Tibial nerve (tissue), 4 donors: Measurements from ENCODE around the gene MRPS2. TPM values are rescaled to one million over a fixed set of nuclear protein-coding genes. Genes with fewer than 3 reads are reported as not detected.

ENCODE experiments used
- DNase-seq, 2 donors: peaks; one replicate each; pipeline ENCODE4 v3.0.0-alpha.2; 2019; ENCODE audit warnings: low spot score in 2 of 2
- H3K27ac ChIP-seq, 4 donors: fragments of 200-600 bp; sonication (generic) in 3 of 4; one replicate each; pipeline ENCODE4 v1.5.1; 2017 to 2019; ENCODE audit warnings: mild to moderate bottlenecking in 1 of 4
- H3K27me3 ChIP-seq, 2 donors: fragments of 200-600 bp; sonication (generic) in 1 of 2; one replicate each; pipeline versions ENCODE4 v1.5.1 to v1.6.0; 2017 to 2019
- H3K36me3 ChIP-seq, 3 donors: fragments of 200-600 bp; sonication (generic); one replicate each; pipeline ENCODE4 v1.5.1; 2018 to 2019
- H3K4me1 ChIP-seq, 4 donors: fragments of 200-600 bp; sonication (generic) in 3 of 4; one replicate each; pipeline ENCODE4 v1.5.1; 2017 to 2019
- H3K4me3 ChIP-seq, 4 donors: fragments of 200-600 bp; sonication (generic) in 3 of 4; one replicate each; pipeline ENCODE4 v1.5.1; 2017 to 2019; ENCODE audit warnings: mild to moderate bottlenecking in 1 of 4, moderate library complexity in 1 of 4
- H3K9me3 ChIP-seq, 4 donors: fragments of 200-600 bp; sonication (generic) in 3 of 4; one replicate each; pipeline ENCODE4 v1.5.1; 2017 to 2019
- EP300 ChIP-seq, 2 donors: sonication (generic); formaldehyde crosslinking; IDR thresholded peaks; one replicate each; pipeline ENCODE4 v1.6.1; 2017; ENCODE audit warnings: antibody characterized with exemption in 2 of 2, mild to moderate bottlenecking in 1 of 2
- POLR2A ChIP-seq, 2 donors: fragments of 450-650 bp; IDR thresholded peaks; one replicate each; pipeline ENCODE4 v1.6.1; 2017; ENCODE audit warnings: antibody characterized with exemption in 2 of 2, mild to moderate bottlenecking in 2 of 2, moderate library complexity in 2 of 2
- WGBS, 2 donors: methylation state at CpG; one replicate each; pipeline ENCODE4 v1.1.5; 2018; 5-methylcytosine and 5-hydroxymethylcytosine counted together
- total RNA-seq, 4 donors: library from RNA; depleted of rRNA; stranded (reverse); fragments of >200 nt; gene quantifications; one replicate each; pipeline ENCODE4 v1.1.0, GENCODE V29; 2016
- TF ChIP-seq, protein P1 (sequence below), 5 experiments: fragments of 200-600 bp in 3 of 5; fragments of 450-650 bp in 2 of 5; sonication (generic) in 3 of 5; IDR thresholded peaks; one replicate each; pipeline ENCODE4 v1.5.1; 2016 to 2019; ENCODE audit warnings: antibody characterized with exemption in 5 of 5, mild to moderate bottlenecking in 3 of 5, moderate library complexity in 2 of 5

MRPS2 gene
- total RNA-seq, 4 donors from 2014 or later = 24.9 to 29.2 (median 26.3) TPM

DNA sequence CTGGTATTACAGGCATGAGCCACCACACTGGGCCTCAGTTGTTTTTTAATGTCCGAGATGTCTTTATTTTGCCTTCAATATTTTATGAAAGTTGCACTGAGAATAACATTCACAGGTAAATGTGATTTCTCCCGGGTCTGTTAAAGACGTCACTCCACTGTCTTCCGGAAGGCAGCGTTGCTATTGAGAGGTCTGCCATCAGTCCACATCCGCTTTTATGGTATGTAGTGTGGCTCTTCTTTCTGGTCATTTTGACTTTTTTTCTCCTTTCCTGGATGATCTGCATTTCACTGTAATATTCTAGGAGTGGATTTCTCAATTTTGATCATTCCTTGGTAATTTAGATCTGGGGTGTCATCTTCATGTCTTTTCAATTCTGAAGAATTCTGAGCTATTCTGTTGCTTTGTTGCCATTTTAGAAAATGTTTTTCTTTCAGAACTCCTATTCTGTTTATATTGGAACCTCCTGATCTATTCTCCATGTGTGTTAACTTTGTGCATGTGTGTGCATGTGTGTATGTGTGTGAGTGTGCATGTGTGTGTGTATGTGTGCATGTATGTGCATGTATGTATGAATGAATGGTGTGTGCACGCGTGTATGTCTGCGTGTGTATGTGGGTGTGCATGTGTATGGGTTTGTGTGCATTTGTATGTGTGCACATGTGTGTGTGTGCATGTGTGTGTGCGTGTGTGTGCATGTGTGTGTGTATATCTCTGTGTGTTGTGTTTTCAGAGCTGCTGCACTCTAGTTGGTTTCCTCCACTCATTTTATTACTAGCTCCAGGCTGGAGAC is 18.9 kb downstream of the MRPS2 start:
- Histone ChIP-seq H3K4me3 (no peak overlapping the region), H3K27me3 (peaks cover 0 to 29% of the 10 kb centered on the region in 2 donors), H3K9me3 (no peaks in the 10 kb centered on the region), H3K27ac (no peak overlapping the region), H3K36me3 (no peaks in the 10 kb centered on the region), H3K4me1 (no peaks in the 10 kb centered on the region)
- WGBS, 2 donors = 93 to 95% methylated on average over 10 of the region's 10 CpGs
- DNase-seq = no peak
- TF ChIP-seq, protein P1, sequence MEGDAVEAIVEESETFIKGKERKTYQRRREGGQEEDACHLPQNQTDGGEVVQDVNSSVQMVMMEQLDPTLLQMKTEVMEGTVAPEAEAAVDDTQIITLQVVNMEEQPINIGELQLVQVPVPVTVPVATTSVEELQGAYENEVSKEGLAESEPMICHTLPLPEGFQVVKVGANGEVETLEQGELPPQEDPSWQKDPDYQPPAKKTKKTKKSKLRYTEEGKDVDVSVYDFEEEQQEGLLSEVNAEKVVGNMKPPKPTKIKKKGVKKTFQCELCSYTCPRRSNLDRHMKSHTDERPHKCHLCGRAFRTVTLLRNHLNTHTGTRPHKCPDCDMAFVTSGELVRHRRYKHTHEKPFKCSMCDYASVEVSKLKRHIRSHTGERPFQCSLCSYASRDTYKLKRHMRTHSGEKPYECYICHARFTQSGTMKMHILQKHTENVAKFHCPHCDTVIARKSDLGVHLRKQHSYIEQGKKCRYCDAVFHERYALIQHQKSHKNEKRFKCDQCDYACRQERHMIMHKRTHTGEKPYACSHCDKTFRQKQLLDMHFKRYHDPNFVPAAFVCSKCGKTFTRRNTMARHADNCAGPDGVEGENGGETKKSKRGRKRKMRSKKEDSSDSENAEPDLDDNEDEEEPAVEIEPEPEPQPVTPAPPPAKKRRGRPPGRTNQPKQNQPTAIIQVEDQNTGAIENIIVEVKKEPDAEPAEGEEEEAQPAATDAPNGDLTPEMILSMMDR (IDR thresholded peaks at IDR 0.05) = no peak
- TF ChIP-seq POLR2A (IDR thresholded peaks at IDR 0.05) (no peak), EP300 (IDR thresholded peaks at IDR 0.05) (no peak)

DNA sequence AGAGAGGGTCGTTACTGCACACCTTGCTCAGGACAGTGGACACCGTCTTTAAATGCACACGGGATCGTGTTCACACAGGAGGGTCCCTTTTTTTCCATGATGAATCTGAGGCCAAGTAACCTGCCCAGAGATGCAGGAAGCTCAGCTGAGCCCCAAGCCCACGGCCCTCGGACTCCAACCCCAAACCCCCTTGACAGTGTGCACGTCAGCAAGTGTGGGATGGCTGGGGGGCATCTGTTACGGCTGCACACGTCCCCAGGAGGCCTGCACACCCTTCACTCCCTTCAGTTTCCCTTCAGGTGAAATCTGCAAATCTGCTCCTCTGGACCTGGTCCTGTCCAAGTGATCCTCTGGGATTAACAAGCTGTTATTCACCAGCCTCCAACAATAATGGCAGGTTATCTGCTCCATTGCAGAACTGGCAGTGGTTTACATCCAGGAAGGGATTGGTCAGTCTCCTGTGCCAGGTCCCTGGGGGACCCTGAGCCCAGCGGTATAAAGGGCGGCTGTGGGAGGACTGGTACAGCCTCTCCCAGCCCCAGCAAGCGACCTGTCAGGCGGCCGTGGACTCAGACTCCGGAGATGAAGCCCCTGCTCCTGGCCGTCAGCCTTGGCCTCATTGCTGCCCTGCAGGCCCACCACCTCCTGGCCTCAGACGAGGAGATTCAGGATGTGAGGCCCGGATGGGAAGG is 20.6 kb downstream of the MRPS2 start, which contains the start of gene LCN1:
LCN1 (plus strand) TSS at position 525 of the 692 bp plus-strand sequence; CDS start at position 583, 58 bp downstream.
- no peak for DNase-seq

DNA sequence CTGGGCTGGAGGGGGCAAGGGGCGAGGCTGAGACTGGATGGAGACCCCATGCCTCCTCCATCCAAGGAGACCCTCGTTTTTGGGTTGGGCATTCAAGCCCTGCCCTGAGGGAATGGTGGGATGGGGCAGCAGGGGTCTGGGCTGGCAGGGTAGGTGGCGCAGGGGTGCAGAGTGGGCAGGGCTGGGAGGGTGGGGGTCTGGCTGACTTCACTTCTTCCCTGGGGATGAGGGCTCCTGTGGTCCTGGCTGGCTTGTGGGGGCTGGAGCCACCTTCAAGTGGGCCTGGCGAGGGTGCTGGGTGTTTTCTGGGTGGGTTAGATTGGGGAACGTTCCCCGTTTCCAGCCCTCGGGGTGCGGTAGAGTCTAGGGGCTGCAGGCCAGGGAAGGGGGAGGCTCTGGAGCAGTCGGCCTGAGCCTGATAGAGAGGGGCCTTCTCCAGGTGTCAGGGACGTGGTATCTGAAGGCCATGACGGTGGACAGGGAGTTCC is 21.2 kb downstream of the MRPS2 start:
- TF ChIP-seq, protein P1 (IDR thresholded peaks at IDR 0.05) = no peak
- TF ChIP-seq EP300 (IDR thresholded peaks at IDR 0.05) (no peak), POLR2A (IDR thresholded peaks at IDR 0.05) (no peak)
- WGBS, 2 donors = 80 to 82% methylated on average over 11 of the region's 11 CpGs
- no peak overlapping the region for H3K4me3 ChIP-seq
- H3K27ac ChIP-seq = no peak overlapping the region
- H3K4me1 ChIP-seq = no peaks in the 10 kb centered on the region
- H3K9me3 ChIP-seq = no peaks in the 10 kb centered on the region
- DNase-seq = no peak
- H3K36me3 ChIP-seq = no peaks in the 10 kb centered on the region
- H3K27me3 ChIP-seq = peaks cover 0 to 34% of the 10 kb centered on the region in 2 donors

More for the DNA sequence above, 20.6 kb downstream of the MRPS2 start, which contains the start of gene LCN1:
- H3K9me3 ChIP-seq = no peaks in the 10 kb centered on the region
- H3K4me3 ChIP-seq = no peak within 1 kb of the TSS
- TF ChIP-seq POLR2A (IDR thresholded peaks at IDR 0.05) (no peak), EP300 (IDR thresholded peaks at IDR 0.05) (no peak)
- TF ChIP-seq, protein P1 (IDR thresholded peaks at IDR 0.05) = no peak
- peaks cover 0 to 29% of the 10 kb centered on the region in 2 donors for H3K27me3 ChIP-seq
- no peak within 1 kb of the TSS for H3K27ac ChIP-seq
- WGBS, 2 donors = 75 to 77% methylated on average over 17 to 18 of the region's 18 CpGs
- no peaks in the 10 kb centered on the region for H3K4me1 ChIP-seq
- H3K36me3 ChIP-seq = no peaks in the 10 kb centered on the region

DNA sequence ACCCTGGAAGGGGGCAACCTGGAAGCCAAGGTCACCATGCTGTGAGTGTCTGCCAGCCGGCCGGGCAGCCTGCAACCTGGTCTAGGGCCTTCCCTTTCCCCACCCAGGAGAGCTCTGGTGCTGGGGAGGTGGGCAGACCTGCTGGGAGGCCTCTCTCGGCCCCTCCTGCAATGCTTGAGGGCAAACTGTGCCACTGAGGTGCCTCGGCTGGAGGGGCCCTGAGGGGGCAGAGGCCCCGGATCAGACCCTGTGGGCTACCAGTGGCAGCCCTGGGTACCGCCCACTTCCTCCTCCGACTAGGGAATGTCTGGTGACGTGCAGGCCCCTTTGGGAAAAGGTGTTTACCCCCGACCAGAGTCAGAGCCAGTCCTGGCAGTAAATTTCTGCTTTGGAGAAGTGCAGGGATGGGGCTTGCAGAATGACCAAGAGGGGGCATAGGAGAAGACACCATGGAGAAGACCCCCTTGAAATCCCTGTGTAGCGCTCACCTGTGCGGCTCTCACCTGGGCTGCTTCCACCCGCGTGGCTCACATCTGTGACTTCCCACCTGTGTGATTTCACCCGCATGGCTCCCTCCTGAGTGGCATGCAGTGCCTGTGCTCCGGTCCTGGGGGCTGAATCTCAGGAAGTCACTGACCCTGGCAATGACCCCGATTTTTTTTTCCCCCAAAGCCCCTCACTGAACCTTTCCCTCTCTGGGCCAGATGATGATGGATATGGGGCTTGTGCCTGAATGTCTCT is 21.8 kb downstream of the MRPS2 start:
- H3K27me3 ChIP-seq = peaks cover 0 to 35% of the 10 kb centered on the region in 2 donors

More for the DNA sequence above, 21.8 kb downstream of the MRPS2 start:
- 68 to 73% methylated on average over 13 to 16 of the region's 16 CpGs for WGBS, 2 donors
- no peak for DNase-seq
- TF ChIP-seq, protein P1 (IDR thresholded peaks at IDR 0.05) = no peak
- TF ChIP-seq POLR2A (IDR thresholded peaks at IDR 0.05) = no peak
- no peak for TF ChIP-seq EP300 (IDR thresholded peaks at IDR 0.05)
- Histone ChIP-seq H3K9me3 (no peaks in the 10 kb centered on the region), H3K36me3 (no peaks in the 10 kb centered on the region), H3K27ac (no peak overlapping the region), H3K4me1 (no peaks in the 10 kb centered on the region), H3K4me3 (no peak overlapping the region)
